ENCODE measurements around the gene RILPL2.

- TF ChIP-seq CTCF (IDR thresholded peaks at IDR 0.05): no peak
- TF ChIP-seq POLR2A (IDR thresholded peaks at IDR 0.05): no peak
These were observed 858 bp downstream of the RILPL2 start for GRCh38 chr12:123435636-123436016.
